SH-SY5Y (cell line): Measurements from ENCODE around the gene DGAT2.

Source experiments
- GATA2 ChIP-seq: IDR thresholded peaks from 2 replicates; pipeline ENCODE4 v1.6.1; 2011; ENCODE audit warnings: mild to moderate bottlenecking, low read depth, low read length
- GATA3 ChIP-seq: IDR thresholded peaks from 2 replicates; pipeline ENCODE4 v1.6.1; 2011; ENCODE audit warnings: low read depth, mild to moderate bottlenecking, low read length, moderate library complexity

DNA sequence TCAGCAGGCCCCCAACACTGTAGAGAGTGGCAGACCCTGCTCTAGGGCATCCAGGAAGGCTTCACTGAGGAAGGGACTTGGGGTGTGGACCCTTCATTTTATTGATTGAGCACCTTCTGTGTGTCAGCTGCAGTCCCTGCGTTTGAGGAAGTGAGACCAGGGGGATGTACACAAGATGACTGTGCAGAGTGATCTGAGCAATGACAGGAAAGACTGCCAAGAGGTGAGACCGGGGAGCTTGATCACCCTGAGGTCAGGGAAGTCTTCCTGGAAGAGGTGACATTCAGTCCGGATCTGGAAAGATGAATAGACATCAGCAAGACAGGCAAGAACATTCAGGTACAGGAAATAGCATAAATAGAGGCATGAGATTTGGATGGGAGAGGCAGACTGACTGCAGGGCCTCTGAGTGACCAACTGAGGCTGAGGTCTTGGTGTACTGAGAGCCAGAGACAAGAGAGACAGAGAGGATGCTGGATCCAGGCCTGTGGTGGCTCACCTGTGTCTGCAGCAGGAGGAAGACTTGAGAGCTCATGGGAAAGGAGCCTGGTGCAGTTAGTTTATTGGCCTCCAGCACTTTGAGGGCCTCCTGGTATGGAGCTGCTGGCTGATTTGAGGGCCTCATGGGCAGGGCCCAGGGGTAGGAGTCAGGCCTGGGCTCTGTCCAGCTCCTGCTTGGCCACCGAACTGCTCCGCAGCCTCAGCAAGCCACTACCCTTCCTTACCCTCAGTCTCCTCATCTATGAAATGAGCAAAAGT lies 5.2 kb downstream of the DGAT2 start:
- no peak for TF ChIP-seq GATA2
- TF ChIP-seq GATA3: no peak
